Breast epithelium (tissue), 4 donors: ENCODE data around the gene SELPLG. TPM values are rescaled to one million over a fixed set of nuclear protein-coding genes. Genes with fewer than 3 reads are reported as not detected.

Experiments used
- DNase-seq, 2 donors: peaks; one replicate each; pipeline ENCODE4 v3.0.0-alpha.2; 2019; ENCODE audit warnings: low spot score in 2 of 2
- H3K27ac ChIP-seq, 2 donors: fragments of 200-600 bp; sonication (generic) in 1 of 2; one replicate each; pipeline ENCODE4 v1.5.1; 2016 to 2019; ENCODE audit warnings: mild to moderate bottlenecking in 1 of 2
- H3K27me3 ChIP-seq, 2 donors: fragments of 200-600 bp; sonication (generic) in 1 of 2; one replicate each; pipeline versions ENCODE4 v1.5.1 to v1.6.0; 2017 to 2019; ENCODE audit warnings: control low read depth in 1 of 2, mild to moderate bottlenecking in 1 of 2
- H3K36me3 ChIP-seq: fragments of 200-600 bp; one replicate; pipeline ENCODE4 v1.5.1; 2019
- H3K4me1 ChIP-seq, 2 donors: fragments of 200-600 bp; sonication (generic); one replicate each; pipeline ENCODE4 v1.5.1; 2016 to 2019; ENCODE audit warnings: control low read depth in 1 of 2
- H3K4me3 ChIP-seq, 3 donors: fragments of 200-600 bp; sonication (generic); 1 replicate in 2 of 3; 2 replicates in 1 of 3; pipeline ENCODE4 v1.5.1; 2016 to 2019; ENCODE audit warnings: mild to moderate bottlenecking in 3 of 3, moderate library complexity in 2 of 3
- H3K9me3 ChIP-seq, 2 donors: fragments of 200-600 bp; sonication (generic) in 1 of 2; one replicate each; pipeline ENCODE4 v1.5.1; 2016 to 2019; ENCODE audit warnings: control low read depth in 1 of 2
- POLR2A ChIP-seq: fragments of 450-650 bp; IDR thresholded peaks from one replicate; pipeline ENCODE4 v1.6.1; 2016; ENCODE audit warnings: antibody characterized with exemption, mild to moderate bottlenecking, moderate library complexity
- POLR2AphosphoS5 ChIP-seq, 3 donors: sonication (generic); formaldehyde crosslinking; IDR thresholded peaks; one replicate each; pipeline ENCODE4 v1.6.1; 2017; ENCODE audit warnings: antibody characterized with exemption in 3 of 3
- intact Hi-C: fragments of 100-400 bp; cut with DNase I; formaldehyde crosslinking; loops from one replicate; pipeline ENCODE4 v1.15.1; 2023; ENCODE audit warnings: low total_unique reads
- total RNA-seq, 3 donors: library from RNA; depleted of rRNA; stranded (reverse); fragments of >200 nt; gene quantifications; one replicate each; pipeline ENCODE4 v1.1.0, GENCODE V29; 2016
- TF ChIP-seq, protein P1 (sequence below), 3 donors: fragments of 450-650 bp; IDR thresholded peaks; one replicate each; pipeline ENCODE4 v1.5.1; 2016 to 2017; ENCODE audit warnings: antibody characterized with exemption in 3 of 3, mild to moderate bottlenecking in 3 of 3, moderate library complexity in 3 of 3

SELPLG gene
- total RNA-seq, 3 donors from 2014 or later, result 5.2 to 16.6 (median 6.7) TPM

DNA sequence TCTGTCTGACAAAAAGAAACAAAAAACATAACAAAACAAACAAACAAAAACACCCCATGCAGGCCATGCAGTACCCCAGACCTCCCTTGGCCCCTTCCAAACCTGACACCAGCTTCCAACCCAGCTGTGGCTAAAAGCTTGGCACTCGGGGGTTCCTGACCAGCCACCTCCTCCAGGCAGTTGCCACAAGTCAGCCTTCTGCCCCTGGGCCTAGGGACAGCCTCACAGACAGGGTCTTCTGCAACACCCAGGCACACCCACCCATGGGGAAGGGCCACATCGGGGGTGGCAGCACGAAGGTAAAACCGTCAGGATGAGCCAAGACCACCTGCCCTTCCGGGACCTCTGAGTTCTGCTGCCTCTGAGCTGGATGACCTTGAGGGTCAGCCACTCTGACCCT, 25.1 kb downstream of the SELPLG start:
- TF ChIP-seq POLR2AphosphoS5 (IDR thresholded peaks at IDR 0.05) (no peak), POLR2A (no peak)
- TF ChIP-seq, protein P1, sequence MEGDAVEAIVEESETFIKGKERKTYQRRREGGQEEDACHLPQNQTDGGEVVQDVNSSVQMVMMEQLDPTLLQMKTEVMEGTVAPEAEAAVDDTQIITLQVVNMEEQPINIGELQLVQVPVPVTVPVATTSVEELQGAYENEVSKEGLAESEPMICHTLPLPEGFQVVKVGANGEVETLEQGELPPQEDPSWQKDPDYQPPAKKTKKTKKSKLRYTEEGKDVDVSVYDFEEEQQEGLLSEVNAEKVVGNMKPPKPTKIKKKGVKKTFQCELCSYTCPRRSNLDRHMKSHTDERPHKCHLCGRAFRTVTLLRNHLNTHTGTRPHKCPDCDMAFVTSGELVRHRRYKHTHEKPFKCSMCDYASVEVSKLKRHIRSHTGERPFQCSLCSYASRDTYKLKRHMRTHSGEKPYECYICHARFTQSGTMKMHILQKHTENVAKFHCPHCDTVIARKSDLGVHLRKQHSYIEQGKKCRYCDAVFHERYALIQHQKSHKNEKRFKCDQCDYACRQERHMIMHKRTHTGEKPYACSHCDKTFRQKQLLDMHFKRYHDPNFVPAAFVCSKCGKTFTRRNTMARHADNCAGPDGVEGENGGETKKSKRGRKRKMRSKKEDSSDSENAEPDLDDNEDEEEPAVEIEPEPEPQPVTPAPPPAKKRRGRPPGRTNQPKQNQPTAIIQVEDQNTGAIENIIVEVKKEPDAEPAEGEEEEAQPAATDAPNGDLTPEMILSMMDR (IDR thresholded peaks at IDR 0.05), result no peak
- no peaks in the 10 kb centered on the region for H3K27me3 ChIP-seq
- H3K36me3 ChIP-seq, result no peaks in the 10 kb centered on the region
- H3K27ac ChIP-seq, result no peak overlapping the region
- no peaks in the 10 kb centered on the region for H3K9me3 ChIP-seq
- H3K4me1 ChIP-seq, result no peaks in the 10 kb centered on the region
- no peak for DNase-seq
- no peak overlapping the region for H3K4me3 ChIP-seq
- intact Hi-C loops, result no loop called here

DNA sequence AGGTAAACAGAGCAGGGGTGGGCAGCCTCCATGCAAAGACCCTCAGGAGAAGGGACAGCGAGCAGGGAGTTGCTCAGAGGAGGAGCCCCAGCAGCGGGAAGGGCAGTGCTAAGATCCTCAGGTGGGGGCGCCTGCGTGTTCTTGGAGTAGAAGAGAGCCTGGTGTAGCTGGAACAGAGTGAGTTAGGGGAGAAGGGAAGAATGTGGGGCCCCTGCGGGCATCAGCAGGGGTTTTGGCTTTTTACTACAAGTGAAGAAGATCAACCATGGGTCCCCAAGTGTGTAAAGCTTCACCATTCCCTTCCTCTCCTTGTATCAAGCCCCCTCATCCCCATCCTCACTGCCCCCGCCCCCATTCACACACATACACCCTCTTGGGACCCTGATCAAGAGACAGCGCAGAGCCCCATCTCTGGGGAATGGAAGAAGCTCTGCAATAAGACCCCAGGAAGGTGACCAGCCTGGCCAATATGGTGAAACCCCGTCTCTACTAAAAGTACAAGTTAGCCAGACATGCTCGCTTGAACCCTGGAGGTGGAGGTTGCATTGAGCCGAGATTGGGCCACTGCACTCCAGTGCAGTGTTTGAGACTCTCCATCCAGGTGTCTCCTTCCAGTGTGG, 25.6 kb downstream of the SELPLG start:
- intact Hi-C loops, result no loop called here
- no peak overlapping the region for H3K4me3 ChIP-seq
- DNase-seq, result no peak
- H3K27ac ChIP-seq, result no peak overlapping the region
- no peaks in the 10 kb centered on the region for H3K27me3 ChIP-seq
- H3K36me3 ChIP-seq, result no peaks in the 10 kb centered on the region
- no peaks in the 10 kb centered on the region for H3K9me3 ChIP-seq
- TF ChIP-seq POLR2AphosphoS5 (IDR thresholded peaks at IDR 0.05), result no peak
- TF ChIP-seq POLR2A, result no peak
- TF ChIP-seq, protein P1 (IDR thresholded peaks at IDR 0.05), result no peak
- H3K4me1 ChIP-seq, result no peaks in the 10 kb centered on the region

DNA sequence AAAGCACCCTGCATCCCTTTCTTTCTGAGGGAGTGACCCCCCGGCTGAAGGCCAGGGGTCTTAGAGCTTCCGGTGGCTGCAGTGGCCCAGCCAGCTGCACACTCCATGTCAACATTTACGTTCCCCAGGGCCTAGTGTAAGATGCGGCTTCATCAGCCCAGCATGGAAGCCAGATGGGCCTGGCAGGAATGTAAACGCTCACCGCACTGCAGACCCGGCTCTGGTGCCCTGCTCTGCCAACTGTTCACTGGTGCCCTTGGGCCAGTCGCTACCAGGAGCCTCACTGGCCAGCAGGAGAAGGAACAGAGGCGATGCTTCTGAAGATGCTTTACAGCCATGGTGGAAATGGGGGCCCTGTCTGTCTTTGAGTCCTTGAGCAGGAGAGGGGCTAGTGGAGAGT, 27.2 kb downstream of the SELPLG start:
- Histone ChIP-seq H3K27ac (no peak overlapping the region), H3K4me1 (no peaks in the 10 kb centered on the region), H3K4me3 (no peak overlapping the region), H3K36me3 (no peaks in the 10 kb centered on the region), H3K27me3 (no peaks in the 10 kb centered on the region), H3K9me3 (no peaks in the 10 kb centered on the region)
- intact Hi-C loops, result no loop called here
- DNase-seq, result no peak
- TF ChIP-seq, protein P1 (IDR thresholded peaks at IDR 0.05), result no peak
- no peak for TF ChIP-seq POLR2A
- TF ChIP-seq POLR2AphosphoS5 (IDR thresholded peaks at IDR 0.05), result no peak

DNA sequence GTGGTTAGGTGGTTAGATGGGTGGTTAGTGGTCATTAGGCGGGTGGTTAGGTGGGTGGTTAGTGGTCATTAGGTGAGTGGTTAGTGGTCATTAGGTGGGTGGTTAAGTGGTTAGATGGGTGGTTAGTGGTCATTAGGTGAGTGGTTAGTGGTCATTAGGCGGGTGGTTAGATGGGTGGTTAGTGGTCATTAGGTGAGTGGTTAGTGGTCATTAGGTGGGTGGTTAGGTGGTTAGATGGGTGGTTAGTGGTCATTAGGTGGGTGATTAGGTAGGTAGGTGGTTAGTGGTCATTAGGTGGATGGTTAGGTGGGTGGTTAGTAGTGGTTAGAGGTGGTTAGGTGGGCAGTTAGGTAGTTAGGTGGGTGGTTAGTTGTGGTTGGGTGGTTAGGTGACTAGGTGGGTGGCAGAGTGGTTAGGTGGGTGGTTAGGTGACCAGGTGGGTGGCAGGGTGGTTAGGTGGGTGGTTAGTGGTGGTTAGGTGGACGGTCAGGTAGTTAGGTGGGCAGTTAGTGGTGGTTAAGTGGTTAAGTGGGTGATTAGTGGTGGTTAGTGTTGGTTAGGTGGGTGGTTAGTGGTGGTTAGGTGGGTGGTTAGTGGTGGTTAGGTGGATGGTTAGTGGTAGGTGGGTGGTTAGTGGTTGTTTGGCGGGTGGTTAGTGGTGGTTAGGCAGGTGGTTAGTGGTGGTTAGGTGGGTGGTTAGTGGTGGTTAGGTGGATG, 27.8 kb downstream of the SELPLG start:
- intact Hi-C loops, result no loop called here
- Histone ChIP-seq H3K4me3 (no peak overlapping the region), H3K36me3 (no peaks in the 10 kb centered on the region), H3K27me3 (no peaks in the 10 kb centered on the region), H3K27ac (peak overlapping the region in 1 of 2 donors; percentile 32), H3K4me1 (no peaks in the 10 kb centered on the region), H3K9me3 (no peaks in the 10 kb centered on the region)
- TF ChIP-seq, protein P1 (IDR thresholded peaks at IDR 0.05), result no peak
- DNase-seq, result no peak

DNA sequence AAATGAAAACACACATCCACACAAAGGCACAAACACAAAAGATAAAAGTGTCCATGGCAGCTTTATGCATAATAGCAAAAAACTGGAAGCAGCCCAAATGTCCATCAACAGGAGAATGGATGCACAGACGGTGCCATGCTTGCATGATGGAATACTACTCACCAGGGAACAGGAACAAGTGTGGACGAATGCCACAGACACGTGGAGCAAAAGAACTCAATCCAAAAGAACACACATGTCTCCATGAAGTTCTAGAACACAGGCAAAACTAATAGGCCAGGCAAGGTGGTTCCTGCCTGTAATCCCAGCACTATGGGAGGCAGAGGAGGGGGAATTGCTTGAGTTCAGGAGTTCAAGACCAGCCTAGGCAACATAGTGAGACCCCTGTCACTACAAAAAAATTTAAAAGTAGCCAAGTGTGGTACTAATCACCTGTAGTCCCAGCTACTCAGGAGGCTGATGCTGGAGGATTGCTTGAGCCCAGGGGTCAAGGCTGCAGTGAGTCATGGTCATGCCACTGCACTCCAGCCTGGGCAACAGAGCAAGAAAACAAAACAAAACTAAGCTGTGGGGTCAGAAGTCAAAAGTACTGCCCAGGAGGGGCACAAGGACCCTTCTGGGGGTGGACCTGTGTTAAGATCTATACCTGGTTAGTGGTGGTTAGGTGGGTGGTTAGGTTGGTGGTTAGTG, 28.5 kb downstream of the SELPLG start:
- Histone ChIP-seq H3K4me1 (no peaks in the 10 kb centered on the region), H3K9me3 (no peaks in the 10 kb centered on the region), H3K27me3 (no peaks in the 10 kb centered on the region), H3K36me3 (no peaks in the 10 kb centered on the region), H3K27ac (peak overlapping the region in 1 of 2 donors; percentile 32), H3K4me3 (no peak overlapping the region)
- no peak for DNase-seq
- TF ChIP-seq, protein P1 (IDR thresholded peaks at IDR 0.05), result no peak
- no peak for TF ChIP-seq POLR2A
- TF ChIP-seq POLR2AphosphoS5 (IDR thresholded peaks at IDR 0.05), result no peak
- intact Hi-C loops, result no loop called here
